HG03159 (cell line): Measurements from ENCODE around the gene CHI3L2.
A peak's percentile ranks its signal among the peaks of the same experiment; 100 is the strongest.

Experiments
- ATAC-seq: cut with Tn5 transposase; IDR thresholded peaks from one replicate; pipeline ENCODE4 v1.9.1; 2021; ENCODE audit warnings: mild to moderate bottlenecking, moderate library complexity; ENCODE audit not compliant: unreplicated experiment

CHI3L2 gene

GRCh38 chr1:111219557-111220286, 7.8 kb upstream of the CHI3L2 start:
- peak; percentile 23 for ATAC-seq

- no peak for ATAC-seq
Observed at GRCh38 chr1:111220302-111220890, 7.1 kb upstream of the CHI3L2 start.

- no peak for ATAC-seq
Observed at GRCh38 chr1:111221276-111221632, 6.3 kb upstream of the CHI3L2 start.

- ATAC-seq, result peak; percentile 50
Observed at GRCh38 chr1:111221633-111222291, 5.8 kb upstream of the CHI3L2 start.

GRCh38 chr1:111222308-111223125, 5.0 kb upstream of the CHI3L2 start:
- peak; percentile 4 for ATAC-seq

- ATAC-seq, result no peak
Observed at GRCh38 chr1:111223126-111223685, 4.3 kb upstream of the CHI3L2 start.

GRCh38 chr1:111225091-111225490, 2.4 kb upstream of the CHI3L2 start:
- ATAC-seq, result no peak

GRCh38 chr1:111225717-111226400, 1.7 kb upstream of the CHI3L2 start:
- no peak for ATAC-seq

GRCh38 chr1:111227851-111228747, 586 bp downstream of the CHI3L2 start:
- no peak for ATAC-seq

- ATAC-seq, result no peak
Observed at GRCh38 chr1:111228748-111229126, 1.2 kb downstream of the CHI3L2 start.

GRCh38 chr1:111232134-111232533, 4.6 kb downstream of the CHI3L2 start:
- ATAC-seq, result no peak

- no peak for ATAC-seq
Observed at GRCh38 chr1:111234258-111234657, 6.7 kb downstream of the CHI3L2 start.

GRCh38 chr1:111234866-111235265, 7.4 kb downstream of the CHI3L2 start:
- ATAC-seq, result no peak

- no peak for ATAC-seq
Observed at GRCh38 chr1:111236379-111236778, 8.9 kb downstream of the CHI3L2 start.

GRCh38 chr1:111236806-111237205, 9.3 kb downstream of the CHI3L2 start:
- no peak for ATAC-seq

- no peak for ATAC-seq
Observed at GRCh38 chr1:111238056-111238795, 10.7 kb downstream of the CHI3L2 start.

GRCh38 chr1:111241797-111242196, 14.3 kb downstream of the CHI3L2 start:
- no peak for ATAC-seq

- no peak for ATAC-seq
Observed at GRCh38 chr1:111242805-111243523, 15.5 kb downstream of the CHI3L2 start.
